Heart right ventricle (tissue), 16 donors: ENCODE measurements around the gene SERF2. TPM values are rescaled to one million over a fixed set of nuclear protein-coding genes. Genes with fewer than 3 reads are reported as not detected.
"Not testable (repeated sequence)": the region's sequence is repeated elsewhere in the genome, so short reads cannot be mapped to it uniquely, and the experiment has no call there.

Source experiments
- ATAC-seq, 8 donors: fragments of 200-7000 bp; cut with Tn5 transposase; one replicate each; pipeline ENCODE4 v1.9.1; 2020; ENCODE audit warnings: mild to moderate bottlenecking in 8 of 8, moderate library complexity in 8 of 8, moderate number of reproducible peaks in 1 of 8
- DNase-seq, 2 donors: peaks; one replicate each; pipeline ENCODE4 v3.0.0-alpha.2; 2020
- H3K27ac ChIP-seq, 10 donors: fragments of 200-600 bp; sonication (generic) in 2 of 10; one replicate each; pipeline versions ENCODE4 v1.5.0 to v1.8.0; 2020 to 2022; ENCODE audit warnings: mild to moderate bottlenecking in 3 of 10
- H3K27me3 ChIP-seq, 7 donors: fragments of 200-600 bp; one replicate each; pipeline ENCODE4 v1.8.0; 2021 to 2022; ENCODE audit warnings: mild to moderate bottlenecking in 2 of 7
- H3K36me3 ChIP-seq, 9 donors: fragments of 200-600 bp; sonication (generic) in 1 of 9; one replicate each; pipeline versions ENCODE4 v1.5.0 to v1.8.0; 2020 to 2022; ENCODE audit warnings: mild to moderate bottlenecking in 2 of 9
- H3K4me1 ChIP-seq, 9 donors: fragments of 200-600 bp; sonication (generic) in 1 of 9; one replicate each; pipeline versions ENCODE4 v1.5.0 to v1.8.0; 2020 to 2022; ENCODE audit warnings: mild to moderate bottlenecking in 4 of 9
- H3K4me3 ChIP-seq, 10 donors: fragments of 200-600 bp; sonication (generic) in 2 of 10; one replicate each; pipeline versions ENCODE4 v1.5.0 to v1.8.0; 2020 to 2022; ENCODE audit warnings: mild to moderate bottlenecking in 7 of 10, moderate library complexity in 2 of 10
- H3K9me3 ChIP-seq, 11 donors: fragments of 200-600 bp in 10 of 11; sonication (generic) in 2 of 11; one replicate each; pipeline versions ENCODE4 v1.5.0 to v1.8.0; 2013 to 2022; ENCODE audit warnings: mild to moderate bottlenecking in 2 of 11, control low read depth in 1 of 11, moderate library complexity in 1 of 11
- WGBS, 2 donors: extraction: QIAGEN DNeasy Blood & Tissue Kit; methylation state at CpG; one replicate each; pipeline ENCODE4 v1.1.7; 2013; ENCODE audit warnings: inconsistent platforms in 1 of 2; 5-methylcytosine and 5-hydroxymethylcytosine counted together
- intact Hi-C, 10 donors: fragments of 100-400 bp; cut with DNase I; formaldehyde crosslinking; loops; one replicate each; pipeline versions ENCODE4 v1.11.1 to v1.14.2; 2022
- polyA plus RNA-seq, 2 donors: library from polyadenylated mRNA; stranded (reverse); fragments of 200-250 nt; gene quantifications; one replicate each; pipeline ENCODE4 v1.2.3, GENCODE V29; 2013
- total RNA-seq, 10 donors: library from RNA; stranded (reverse); fragmentation: NEBNext Ultra II Directional in 3 of 10; extraction: Animal tissue kit (Norgen Biotek cat#: 25700) in 3 of 10; gene quantifications; one replicate each; pipeline versions ENCODE4 v1.2.1 to v1.2.4, GENCODE V29; 2021 to 2023
- TF ChIP-seq, protein P1 (sequence below), 9 donors: fragments of 200-600 bp; sonication (generic) in 2 of 9; IDR thresholded peaks; one replicate each; pipeline versions ENCODE4 v1.5.0 to v1.8.0; 2021 to 2022; ENCODE audit warnings: antibody characterized with exemption in 9 of 9, mild to moderate bottlenecking in 5 of 9, moderate library complexity in 1 of 9
- donor health status: Arrhythmogenic right ventricular cardiomyopathy.
- donor health status: ischemic (EF 13 %, LVEDD 7.1; RV severe dilation, severe dysfunction).
- donor health status: healthy with polysubstance abuse.
- donor health status: DM: no; HTN: yes; CAD: no.
- donor health status: DM: no; HTN: no; CAD: no.
- donor health status: ischemic (EF 25% LVEDD 6.9; RV normal size, moderate dysfunction).
- donor health status: ischemic (EF 25% LVEDD 5.7; RV mildly dilated, moderate dysfunction).
- donor health status: healthy.
- donor health status: DM: yes; HTN: yes; CAD: no.
- donor health status: Ischemic cardiomyopathy.
- donor health status: ischemic (EF 35%, LVEDD 5.7; RV mildly dilated, moderate dysfunction).
- donor health status: nonischemic (EF 11% LVEDD 7.7; RV severe dilation, severe dysfunction).
- donor health status: DM: yes; HTN: yes; CAD: no.
- donor health status: PGD.
- donor health status: ischemic (EF 29% LVEDD 5.4; RV normal size, mild dysfunction).
- donor health status: nonischemic (EF 23%, LVEDD 6.1; RV moderate dilation, normal function).

The SERF2 gene
- total and polyA plus RNA-seq, 12 donors = 626 to 4,286 (median 744) TPM

DNA sequence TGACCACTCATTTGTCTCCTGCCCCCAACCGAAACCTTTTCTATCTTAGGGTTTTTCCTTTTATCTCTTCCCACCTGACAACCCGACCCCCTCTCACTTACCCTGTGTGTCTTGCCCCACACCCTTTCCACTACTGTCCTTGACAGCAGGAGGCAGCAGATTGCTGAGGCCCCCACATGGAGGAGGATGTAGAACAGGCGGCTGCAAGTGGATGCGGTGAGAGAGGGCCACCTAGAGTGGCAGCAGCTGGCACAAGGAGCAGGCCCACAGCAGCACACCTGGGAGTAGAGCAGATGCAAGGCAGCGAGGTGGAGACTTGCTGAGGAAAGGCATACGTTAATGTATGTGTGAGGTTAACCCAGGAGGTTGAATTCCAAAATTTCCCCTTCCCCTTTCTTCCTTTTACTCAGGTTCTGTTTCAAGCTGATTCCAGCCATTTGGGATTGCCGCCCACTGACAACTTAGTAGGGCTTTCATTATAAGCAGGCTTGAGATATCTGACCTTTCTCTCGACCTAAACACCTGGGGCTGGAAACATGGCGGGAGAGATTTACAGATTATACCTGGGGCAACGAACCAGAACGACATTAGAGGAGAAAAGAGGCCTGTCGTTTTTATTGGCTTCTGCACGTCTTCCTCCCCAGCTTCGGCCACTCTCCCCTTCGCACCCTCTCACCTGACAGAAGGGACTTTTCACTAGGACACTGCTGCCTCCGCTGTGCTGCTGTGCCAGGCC, 7.3 kb downstream of the SERF2 start:
- no peaks in the 10 kb centered on the region for H3K9me3 ChIP-seq
- 90 to 92% methylated on average over 16 of the region's 16 CpGs for WGBS, 2 donors
- H3K27me3 ChIP-seq = no peaks in the 10 kb centered on the region
- TF ChIP-seq, protein P1, sequence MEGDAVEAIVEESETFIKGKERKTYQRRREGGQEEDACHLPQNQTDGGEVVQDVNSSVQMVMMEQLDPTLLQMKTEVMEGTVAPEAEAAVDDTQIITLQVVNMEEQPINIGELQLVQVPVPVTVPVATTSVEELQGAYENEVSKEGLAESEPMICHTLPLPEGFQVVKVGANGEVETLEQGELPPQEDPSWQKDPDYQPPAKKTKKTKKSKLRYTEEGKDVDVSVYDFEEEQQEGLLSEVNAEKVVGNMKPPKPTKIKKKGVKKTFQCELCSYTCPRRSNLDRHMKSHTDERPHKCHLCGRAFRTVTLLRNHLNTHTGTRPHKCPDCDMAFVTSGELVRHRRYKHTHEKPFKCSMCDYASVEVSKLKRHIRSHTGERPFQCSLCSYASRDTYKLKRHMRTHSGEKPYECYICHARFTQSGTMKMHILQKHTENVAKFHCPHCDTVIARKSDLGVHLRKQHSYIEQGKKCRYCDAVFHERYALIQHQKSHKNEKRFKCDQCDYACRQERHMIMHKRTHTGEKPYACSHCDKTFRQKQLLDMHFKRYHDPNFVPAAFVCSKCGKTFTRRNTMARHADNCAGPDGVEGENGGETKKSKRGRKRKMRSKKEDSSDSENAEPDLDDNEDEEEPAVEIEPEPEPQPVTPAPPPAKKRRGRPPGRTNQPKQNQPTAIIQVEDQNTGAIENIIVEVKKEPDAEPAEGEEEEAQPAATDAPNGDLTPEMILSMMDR (IDR thresholded peaks at IDR 0.05) = no peak
- peaks cover 0 to 84% (median 26%) of the 10 kb centered on the region in 9 donors for H3K36me3 ChIP-seq
- no peak for ATAC-seq
- peak overlapping the region in 2 of 10 donors; percentile 75 to 89 for H3K4me3 ChIP-seq
- peaks cover 12 to 71% (median 46%) of the 10 kb centered on the region in 9 donors for H3K4me1 ChIP-seq
- intact Hi-C loops = no loop called here
- H3K27ac ChIP-seq = peak overlapping the region in 9 of 10 donors; percentile 71 to 95 (median 90)
- no peak for DNase-seq

DNA sequence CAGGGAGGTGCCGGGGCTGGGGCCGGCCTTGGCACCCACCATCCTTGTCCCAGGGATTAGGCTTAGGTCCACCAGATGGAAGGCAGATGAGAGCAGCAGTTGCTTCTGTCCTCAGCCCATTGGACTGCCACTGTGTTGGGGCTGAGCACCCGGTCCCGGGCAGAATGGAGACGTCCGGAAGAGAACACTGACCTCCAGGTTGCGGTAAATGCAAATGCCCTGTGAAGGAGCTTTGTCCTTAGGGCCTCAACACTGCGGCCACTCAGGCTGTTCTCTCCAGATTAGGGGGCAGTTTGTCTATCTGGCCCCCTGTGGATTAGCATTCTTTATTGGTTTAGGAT, 7.8 kb downstream of the SERF2 start, which contains the start of gene SERINC4:
Gene SERINC4, minus strand, starts transcription at position 276 of the 341 bp plus-strand sequence. Its CDS starts 234 bp downstream, at position 42.
- intact Hi-C loops = no loop called here
- no peaks in the 10 kb centered on the region for H3K27me3 ChIP-seq
- ATAC-seq (peak in 6 of 8 donors; percentile 1 to 19 (median 6)), DNase-seq (no peak)
- H3K4me3 ChIP-seq = peak within 1 kb of the TSS; percentile 63 to 91 (median 76)
- H3K9me3 ChIP-seq = no peaks in the 10 kb centered on the region
- peak within 1 kb of the TSS; percentile 47 to 95 (median 90) for H3K27ac ChIP-seq
- 95 to 97% methylated on average over 8 of the region's 8 CpGs for WGBS, 2 donors
- peaks cover 0 to 84% (median 26%) of the 10 kb centered on the region in 9 donors for H3K36me3 ChIP-seq
- peaks cover 7 to 66% (median 40%) of the 10 kb centered on the region in 9 donors for H3K4me1 ChIP-seq
- TF ChIP-seq, protein P1 (IDR thresholded peaks at IDR 0.05) = no peak

DNA sequence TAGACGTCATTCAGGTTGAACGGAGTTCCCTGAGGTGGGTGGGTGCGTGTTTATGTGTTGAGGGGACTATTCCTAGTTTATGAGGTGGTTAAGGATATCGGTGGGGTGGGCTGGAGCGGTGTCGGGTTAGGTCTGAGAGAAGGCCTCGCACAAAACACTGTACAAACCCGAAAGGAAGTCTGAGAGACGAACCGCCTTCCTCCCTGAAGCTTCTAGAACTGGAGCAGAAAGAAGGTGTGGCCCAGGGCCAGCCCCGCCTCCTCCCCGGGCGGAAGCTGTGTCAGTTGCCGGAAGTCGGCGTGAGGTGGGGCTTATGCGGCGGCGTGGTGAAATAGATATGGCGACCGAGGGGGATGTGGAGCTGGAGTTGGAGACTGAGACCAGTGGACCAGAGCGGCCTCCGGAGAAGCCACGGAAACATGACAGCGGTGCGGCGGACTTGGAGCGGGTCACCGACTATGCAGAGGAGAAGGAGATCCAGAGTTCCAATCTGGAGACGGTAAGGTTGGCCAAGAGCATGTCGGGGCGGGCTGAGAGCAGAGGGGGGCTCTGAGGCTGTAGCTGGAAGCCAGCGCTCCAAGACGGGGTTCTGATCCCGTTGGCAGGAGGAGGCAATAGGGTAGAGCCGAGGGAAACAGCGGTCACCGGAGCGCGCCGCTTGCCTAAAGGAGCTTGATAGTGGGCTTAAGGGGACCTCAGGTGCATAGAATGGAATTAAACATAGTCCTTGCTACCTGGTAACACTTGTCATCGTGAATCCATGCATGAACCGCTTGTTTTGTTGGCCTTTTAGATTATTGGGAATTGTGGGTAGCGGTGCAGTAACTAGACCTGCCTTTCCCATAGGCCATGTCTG, 8.4 kb downstream of the SERF2 start, which contains the start of gene HYPK:
Gene HYPK, plus strand, starts transcription at position 314 of the 856 bp plus-strand sequence. Its CDS starts 24 bp downstream, at position 338.
- WGBS, 2 donors = 7 to 9% methylated on average over 44 of the region's 44 CpGs
- intact Hi-C loops = no loop called here
- peaks cover 0 to 84% (median 23%) of the 10 kb centered on the region in 9 donors for H3K36me3 ChIP-seq

DNA sequence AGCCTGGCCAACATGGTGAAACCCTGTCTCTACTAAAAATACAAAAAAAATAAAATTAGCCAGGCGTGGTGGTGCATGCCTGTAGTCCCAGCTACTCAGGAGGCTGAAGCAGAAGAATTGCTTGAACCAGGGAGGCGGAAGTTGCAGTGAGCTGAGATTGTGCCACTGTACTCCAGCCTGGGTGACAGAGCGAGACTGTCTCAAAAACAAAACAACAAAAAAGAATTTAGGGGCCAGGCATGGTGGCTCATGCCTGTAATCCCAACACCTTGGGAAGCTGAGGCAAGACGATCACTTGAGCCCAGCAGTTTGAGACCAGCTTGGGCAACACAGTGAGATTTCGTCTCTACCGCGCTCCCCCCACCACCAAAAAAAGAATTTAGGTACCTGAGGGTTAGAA, 10.6 kb downstream of the SERF2 start:
- 98% methylated on average over 7 of the region's 7 CpGs for WGBS, 2 donors
- Histone ChIP-seq H3K4me1 (peaks cover 0 to 39% (median 21%) of the 10 kb centered on the region in 9 donors), H3K36me3 (peaks cover 0 to 85% (median 39%) of the 10 kb centered on the region in 9 donors)
- H3K27me3 ChIP-seq, H3K9me3 ChIP-seq, ATAC-seq, DNase-seq, H3K27ac ChIP-seq, H3K4me3 ChIP-seq, intact Hi-C loops: not testable (repeated sequence)

More for the DNA sequence above, 8.4 kb downstream of the SERF2 start, which contains the start of gene HYPK:
- no peaks in the 10 kb centered on the region for H3K27me3 ChIP-seq
- peak within 1 kb of the TSS; percentile 47 to 95 (median 90) for H3K27ac ChIP-seq
- ATAC-seq (peak; percentile 90 to 98 (median 96)), DNase-seq (peak; percentile 93 to 94)
- TF ChIP-seq, protein P1 (IDR thresholded peaks at IDR 0.05) = no peak
- peak within 1 kb of the TSS; percentile 63 to 91 (median 76) for H3K4me3 ChIP-seq
- peaks cover under 1 to 60% (median 34%) of the 10 kb centered on the region in 9 donors for H3K4me1 ChIP-seq
- H3K9me3 ChIP-seq = no peaks in the 10 kb centered on the region
